Gastrocnemius medialis (tissue), 4 donors: ENCODE results near the gene CEP104.

Experiments
- POLR2A ChIP-seq, 2 donors: fragments of 450-650 bp; IDR thresholded peaks; one replicate each; pipeline ENCODE4 v1.6.1; 2017; ENCODE audit warnings: antibody characterized with exemption in 2 of 2, mild to moderate bottlenecking in 2 of 2, moderate library complexity in 2 of 2
- TF ChIP-seq, protein P1 (sequence below), 5 experiments: fragments of 450-650 bp in 3 of 5; fragments of 200-600 bp in 2 of 5; sonication (generic) in 2 of 5; IDR thresholded peaks in 4 of 5; conservative IDR thresholded peaks in 1 of 5; 1 replicate in 4 of 5; 2 replicates in 1 of 5; pipeline ENCODE4 v1.5.1; 2016 to 2019; ENCODE audit warnings: antibody characterized with exemption in 5 of 5, mild to moderate bottlenecking in 3 of 5, moderate library complexity in 3 of 5

DNA sequence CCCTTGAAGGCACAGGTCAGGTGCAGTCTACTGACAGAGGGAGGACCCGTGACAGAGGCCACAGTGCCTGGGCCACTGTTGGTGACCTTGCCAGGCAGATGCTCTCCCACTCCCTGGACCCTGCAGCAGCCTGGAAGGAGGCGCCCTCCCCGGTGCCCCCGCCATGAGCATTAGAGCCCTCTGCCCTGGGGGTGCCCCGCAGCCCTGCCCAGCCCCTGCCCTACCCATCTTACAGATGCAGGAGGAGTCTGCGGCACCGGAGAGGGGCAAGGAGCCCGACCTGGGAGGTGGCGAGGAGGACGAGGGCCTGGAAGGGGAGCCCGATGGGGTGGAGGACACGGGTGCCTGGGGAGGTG lies 94.2 kb downstream of the CEP104 start:
- TF ChIP-seq, protein P1, sequence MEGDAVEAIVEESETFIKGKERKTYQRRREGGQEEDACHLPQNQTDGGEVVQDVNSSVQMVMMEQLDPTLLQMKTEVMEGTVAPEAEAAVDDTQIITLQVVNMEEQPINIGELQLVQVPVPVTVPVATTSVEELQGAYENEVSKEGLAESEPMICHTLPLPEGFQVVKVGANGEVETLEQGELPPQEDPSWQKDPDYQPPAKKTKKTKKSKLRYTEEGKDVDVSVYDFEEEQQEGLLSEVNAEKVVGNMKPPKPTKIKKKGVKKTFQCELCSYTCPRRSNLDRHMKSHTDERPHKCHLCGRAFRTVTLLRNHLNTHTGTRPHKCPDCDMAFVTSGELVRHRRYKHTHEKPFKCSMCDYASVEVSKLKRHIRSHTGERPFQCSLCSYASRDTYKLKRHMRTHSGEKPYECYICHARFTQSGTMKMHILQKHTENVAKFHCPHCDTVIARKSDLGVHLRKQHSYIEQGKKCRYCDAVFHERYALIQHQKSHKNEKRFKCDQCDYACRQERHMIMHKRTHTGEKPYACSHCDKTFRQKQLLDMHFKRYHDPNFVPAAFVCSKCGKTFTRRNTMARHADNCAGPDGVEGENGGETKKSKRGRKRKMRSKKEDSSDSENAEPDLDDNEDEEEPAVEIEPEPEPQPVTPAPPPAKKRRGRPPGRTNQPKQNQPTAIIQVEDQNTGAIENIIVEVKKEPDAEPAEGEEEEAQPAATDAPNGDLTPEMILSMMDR (IDR thresholded peaks at IDR 0.05 in 4 of 5, conservative IDR thresholded peaks at IDR 0.05 in 1 of 5) = no peak
- TF ChIP-seq POLR2A (IDR thresholded peaks at IDR 0.05) = no peak
